ENCODE results near the gene TMC5.

DNA sequence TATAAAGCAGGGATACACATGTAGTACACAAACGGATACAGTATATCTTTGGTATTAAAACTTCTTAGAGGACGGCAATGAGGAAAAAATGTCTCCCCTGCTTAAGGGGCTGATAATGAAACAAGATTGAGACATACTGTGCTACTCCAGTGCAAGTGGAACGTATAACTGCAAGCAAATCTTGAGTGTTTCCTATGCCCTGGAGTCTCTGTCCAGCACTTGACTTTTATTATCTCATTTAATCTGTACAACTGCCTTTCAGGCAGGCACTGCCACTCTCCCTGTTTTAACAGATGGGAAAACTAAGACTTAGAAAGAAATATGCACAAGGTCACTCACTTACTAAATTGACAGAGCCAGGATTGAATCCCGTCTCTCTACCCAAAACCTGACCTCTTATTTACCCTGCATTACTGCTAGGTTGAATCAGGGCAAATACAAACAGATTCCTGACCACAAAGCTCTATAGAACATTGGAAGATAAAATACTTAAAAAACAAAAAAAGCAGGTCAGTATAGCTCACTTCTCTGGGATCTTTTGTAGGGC lies 28.7 kb downstream of the TMC5 start:
- TF ChIP-seq, protein P1, sequence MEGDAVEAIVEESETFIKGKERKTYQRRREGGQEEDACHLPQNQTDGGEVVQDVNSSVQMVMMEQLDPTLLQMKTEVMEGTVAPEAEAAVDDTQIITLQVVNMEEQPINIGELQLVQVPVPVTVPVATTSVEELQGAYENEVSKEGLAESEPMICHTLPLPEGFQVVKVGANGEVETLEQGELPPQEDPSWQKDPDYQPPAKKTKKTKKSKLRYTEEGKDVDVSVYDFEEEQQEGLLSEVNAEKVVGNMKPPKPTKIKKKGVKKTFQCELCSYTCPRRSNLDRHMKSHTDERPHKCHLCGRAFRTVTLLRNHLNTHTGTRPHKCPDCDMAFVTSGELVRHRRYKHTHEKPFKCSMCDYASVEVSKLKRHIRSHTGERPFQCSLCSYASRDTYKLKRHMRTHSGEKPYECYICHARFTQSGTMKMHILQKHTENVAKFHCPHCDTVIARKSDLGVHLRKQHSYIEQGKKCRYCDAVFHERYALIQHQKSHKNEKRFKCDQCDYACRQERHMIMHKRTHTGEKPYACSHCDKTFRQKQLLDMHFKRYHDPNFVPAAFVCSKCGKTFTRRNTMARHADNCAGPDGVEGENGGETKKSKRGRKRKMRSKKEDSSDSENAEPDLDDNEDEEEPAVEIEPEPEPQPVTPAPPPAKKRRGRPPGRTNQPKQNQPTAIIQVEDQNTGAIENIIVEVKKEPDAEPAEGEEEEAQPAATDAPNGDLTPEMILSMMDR (conservative IDR thresholded peaks at IDR 0.05; ENCODE audit: low read depth, low read length): no peak
- TF ChIP-seq EZH2 (IDR thresholded peaks at IDR 0.05; ENCODE audit: borderline replicate concordance, low read depth, low read length, poor library complexity, severe bottlenecking): no peak

Measured in A673 (cell line).